HG03064 (cell line): Measurements from ENCODE around the gene PLA2R1.

Source experiments
- ATAC-seq: cut with Tn5 transposase; IDR thresholded peaks from one replicate; pipeline ENCODE4 v1.9.1; 2021; ENCODE audit warnings: low read depth; ENCODE audit not compliant: unreplicated experiment

PLA2R1 gene

GRCh38 chr2:159903443-159904126 is 158.8 kb downstream of the PLA2R1 start:
- ATAC-seq = peak; percentile 30

DNA sequence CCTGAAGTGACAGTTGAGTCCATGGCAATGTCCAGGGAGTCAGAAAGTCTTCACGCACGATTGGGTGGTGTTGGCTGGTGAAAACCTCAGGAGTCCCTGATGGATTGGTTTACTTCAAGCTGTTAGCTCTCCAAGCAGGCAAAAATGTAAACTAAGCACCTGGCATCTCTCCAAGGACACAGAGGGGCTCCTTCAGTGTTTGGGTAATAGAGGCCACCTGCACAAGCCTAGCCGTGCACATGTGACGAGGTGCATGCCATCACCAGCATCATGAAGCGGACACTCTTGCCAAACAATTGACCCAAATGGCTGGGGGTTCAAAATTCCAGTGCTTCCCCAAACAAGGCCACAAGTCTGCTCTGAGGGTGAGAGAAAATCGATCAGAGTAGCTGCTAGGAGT is 159.7 kb downstream of the PLA2R1 start:
- ATAC-seq = no peak

GRCh38 chr2:159900343-159900742 is 162.1 kb downstream of the PLA2R1 start:
- ATAC-seq = no peak

GRCh38 chr2:159898441-159898840 is 164.0 kb downstream of the PLA2R1 start:
- ATAC-seq = no peak

DNA sequence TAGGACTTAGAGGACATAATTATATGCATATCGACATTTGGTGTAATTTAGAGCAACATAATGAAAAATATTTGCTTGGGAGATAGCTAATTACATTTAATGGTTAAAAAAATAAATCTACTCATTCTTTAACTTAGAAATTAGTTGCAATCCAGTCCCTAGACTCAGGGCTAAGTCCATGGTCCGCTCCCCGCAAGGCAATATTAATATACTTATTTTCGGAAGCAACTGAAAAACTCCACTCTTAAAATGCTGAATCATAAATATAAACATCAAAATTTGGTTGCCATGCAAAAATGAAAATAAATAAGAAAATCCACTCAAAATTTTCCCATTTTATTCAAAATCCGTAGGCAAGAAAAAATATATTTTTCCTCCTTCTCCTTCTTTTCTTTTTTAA is 164.7 kb downstream of the PLA2R1 start:
- ATAC-seq = no peak

GRCh38 chr2:159897081-159897480 is 165.3 kb downstream of the PLA2R1 start:
- no peak for ATAC-seq

GRCh38 chr2:159895258-159896065 is 167.0 kb downstream of the PLA2R1 start:
- peak; percentile 46 for ATAC-seq

DNA sequence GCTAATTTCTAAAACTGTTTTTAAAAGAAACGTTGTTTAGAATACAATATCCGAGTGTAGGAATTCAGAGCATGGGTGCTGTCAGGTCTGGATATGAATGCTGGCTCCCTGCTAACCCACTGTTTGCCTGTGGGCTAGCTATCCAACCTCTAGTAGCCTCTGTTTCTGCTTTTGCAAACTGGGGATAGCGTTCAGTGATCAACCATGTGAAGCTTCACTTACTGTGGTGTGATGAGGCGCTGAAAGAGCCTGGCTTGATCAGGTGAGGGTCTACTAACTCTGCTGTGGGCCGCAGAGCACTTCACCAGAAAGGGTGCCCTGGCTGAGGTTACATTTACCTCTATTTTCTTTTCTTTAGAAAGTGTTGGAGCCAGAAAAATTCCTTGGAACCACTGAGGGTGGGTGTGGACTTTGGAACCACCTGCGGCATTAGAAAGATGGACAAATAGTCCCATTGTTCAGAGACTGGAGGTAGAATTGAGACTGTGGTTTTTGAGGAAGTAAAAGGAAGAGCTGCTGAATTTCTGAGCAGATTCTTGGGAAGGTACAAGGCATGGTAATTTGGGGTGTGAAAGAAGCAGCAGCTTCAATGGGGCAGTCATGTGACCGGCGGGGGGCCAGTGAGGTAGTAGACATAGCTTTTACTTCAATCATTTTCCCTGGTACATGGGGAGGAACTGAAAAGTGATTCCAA is 168.1 kb downstream of the PLA2R1 start:
- ATAC-seq = no peak

- no peak for ATAC-seq
These were observed 169.2 kb downstream of the PLA2R1 start for GRCh38 chr2:159892990-159893810.

- no peak for ATAC-seq
These were observed 170.3 kb downstream of the PLA2R1 start for GRCh38 chr2:159891917-159892730.

DNA sequence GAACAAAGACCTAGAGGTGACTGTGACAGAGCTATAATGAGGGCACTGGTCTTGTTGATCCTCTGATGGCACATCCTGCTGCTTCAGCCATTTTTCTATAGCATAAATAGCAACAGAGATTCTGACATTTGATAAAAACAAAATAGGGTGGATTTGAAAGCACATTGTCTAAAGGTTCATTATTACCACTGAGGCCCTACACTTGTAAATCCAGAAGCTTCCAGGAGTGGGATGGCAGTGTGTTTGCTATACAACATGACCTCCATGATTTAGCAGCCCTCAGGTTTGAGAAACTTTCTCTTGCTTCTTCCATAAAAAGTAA is 171.2 kb downstream of the PLA2R1 start:
- no peak for ATAC-seq

- peak; percentile 25 for ATAC-seq
These were observed 171.7 kb downstream of the PLA2R1 start for GRCh38 chr2:159890551-159891266.

GRCh38 chr2:159882130-159882745 is 180.2 kb downstream of the PLA2R1 start:
- ATAC-seq = no peak
